ENCODE results near the gene PNMA6E.

Gene PNMA6E

GRCh38 chrX:153401133-153401764 is at the start of gene PNMA6E:
PNMA6E (minus strand) TSS chrX:153401350; CDS start chrX:153398849, 2,501 bp downstream.
- DNase-seq (ENCODE audit: low read depth in 2 of 2), result no peak

GRCh38 chrX:153450949-153451277 is 49.8 kb upstream of the PNMA6E start:
- DNase-seq (ENCODE audit: low read depth in 2 of 2), result no peak

- no peak for DNase-seq (ENCODE audit: low read depth in 2 of 2)
These were observed 49.2 kb upstream of the PNMA6E start for GRCh38 chrX:153450114-153450948.

GRCh38 chrX:153449368-153450113 is 48.4 kb upstream of the PNMA6E start:
- DNase-seq (ENCODE audit: low read depth in 2 of 2), result no peak

GRCh38 chrX:153448556-153449367 is 47.6 kb upstream of the PNMA6E start:
- DNase-seq (ENCODE audit: low read depth in 2 of 2), result no peak

GRCh38 chrX:153447581-153447960 is 46.4 kb upstream of the PNMA6E start:
- no peak for DNase-seq (ENCODE audit: low read depth in 2 of 2)

- no peak for DNase-seq (ENCODE audit: low read depth in 2 of 2)
These were observed 45.9 kb upstream of the PNMA6E start for GRCh38 chrX:153446950-153447580.

GRCh38 chrX:153446636-153446936 is 45.4 kb upstream of the PNMA6E start:
- no peak for DNase-seq (ENCODE audit: low read depth in 2 of 2)

- DNase-seq (ENCODE audit: low read depth in 2 of 2), result no peak
These were observed 44.9 kb upstream of the PNMA6E start, which contains the start of gene TREX2 for GRCh38 chrX:153445856-153446635. TREX2 (minus strand) TSS chrX:153446056; CDS start chrX:153445430, 626 bp downstream.

- no peak for DNase-seq (ENCODE audit: low read depth in 2 of 2)
These were observed 44.1 kb upstream of the PNMA6E start for GRCh38 chrX:153445106-153445855.

- DNase-seq (ENCODE audit: low read depth in 2 of 2), result no peak
These were observed 43.3 kb upstream of the PNMA6E start for GRCh38 chrX:153444333-153445011.

GRCh38 chrX:153443476-153444332 is 42.6 kb upstream of the PNMA6E start:
- no peak for DNase-seq (ENCODE audit: low read depth in 2 of 2)

GRCh38 chrX:153442463-153442862 is 41.3 kb upstream of the PNMA6E start:
- no peak for DNase-seq (ENCODE audit: low read depth in 2 of 2)

GRCh38 chrX:153441981-153442380 is 40.8 kb upstream of the PNMA6E start:
- DNase-seq (ENCODE audit: low read depth in 2 of 2), result no peak

- no peak for DNase-seq (ENCODE audit: low read depth in 2 of 2)
These were observed 40.1 kb upstream of the PNMA6E start for GRCh38 chrX:153441296-153441695.

GRCh38 chrX:153440556-153441135 is 39.5 kb upstream of the PNMA6E start:
- no peak for DNase-seq (ENCODE audit: low read depth in 2 of 2)

GRCh38 chrX:153439977-153440376 is 38.8 kb upstream of the PNMA6E start:
- DNase-seq (ENCODE audit: low read depth in 2 of 2), result no peak

GRCh38 chrX:153438532-153438931 is 37.4 kb upstream of the PNMA6E start:
- DNase-seq (ENCODE audit: low read depth in 2 of 2), result no peak
